Activated CD8-positive, alpha-beta memory T cell treated with anti-CD3 and anti-CD28 coated beads for 4 hours (primary cell): ENCODE measurements around the gene CHD9NB.
"Not testable (repeated sequence)": the region's sequence is repeated elsewhere in the genome, so short reads cannot be mapped to it uniquely, and the experiment has no call there.

Experiments
- DNase-seq, 2 donors: peaks; one replicate each; pipeline ENCODE4 v3.0.0-alpha.2; 2020; ENCODE audit warnings: low read depth in 2 of 2

CHD9NB gene

DNA sequence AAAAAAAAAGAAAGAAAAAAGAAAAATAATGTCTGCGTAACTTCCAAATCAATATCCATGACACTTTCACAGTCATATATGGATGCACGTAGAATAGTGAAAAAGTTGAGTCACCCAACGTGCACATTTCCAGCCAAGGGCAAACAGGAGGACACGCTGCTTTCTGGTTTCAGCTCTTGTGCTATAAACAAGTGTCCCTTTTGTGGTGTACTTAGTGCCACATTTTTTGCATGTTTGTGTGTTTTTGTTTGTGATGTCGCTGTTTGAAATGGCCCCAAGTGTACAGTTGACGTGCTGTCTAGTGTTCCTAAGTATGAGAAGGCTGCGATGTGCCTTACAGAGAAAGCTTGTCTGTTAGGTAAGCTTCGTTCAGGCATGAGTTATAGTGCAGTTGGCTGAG lies 5.0 kb upstream of the CHD9NB start:
- no peak for DNase-seq

DNA sequence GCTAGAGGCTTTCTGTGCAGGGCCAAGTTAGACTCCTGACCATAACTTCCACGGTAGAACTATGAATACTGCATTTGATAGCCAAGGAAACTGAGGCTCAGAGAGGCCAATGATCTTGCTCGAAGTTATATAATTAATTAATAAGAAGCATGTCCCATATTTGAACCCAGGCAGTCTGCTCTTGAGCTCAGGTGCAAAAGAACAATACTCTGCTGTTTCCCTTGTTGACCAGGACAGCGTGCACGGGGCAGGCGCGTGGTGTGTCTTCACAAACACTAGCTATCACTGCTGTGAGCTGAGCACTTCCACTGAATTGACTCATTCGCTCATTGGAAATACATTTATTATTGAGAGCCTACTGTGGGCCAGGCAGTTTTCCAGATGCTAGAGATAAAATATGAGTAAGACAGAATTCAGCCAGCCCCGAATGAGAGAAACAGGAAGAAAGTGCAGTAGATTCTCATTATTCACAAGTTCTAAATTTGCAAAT lies 3.7 kb upstream of the CHD9NB start:
- DNase-seq = no peak

DNA sequence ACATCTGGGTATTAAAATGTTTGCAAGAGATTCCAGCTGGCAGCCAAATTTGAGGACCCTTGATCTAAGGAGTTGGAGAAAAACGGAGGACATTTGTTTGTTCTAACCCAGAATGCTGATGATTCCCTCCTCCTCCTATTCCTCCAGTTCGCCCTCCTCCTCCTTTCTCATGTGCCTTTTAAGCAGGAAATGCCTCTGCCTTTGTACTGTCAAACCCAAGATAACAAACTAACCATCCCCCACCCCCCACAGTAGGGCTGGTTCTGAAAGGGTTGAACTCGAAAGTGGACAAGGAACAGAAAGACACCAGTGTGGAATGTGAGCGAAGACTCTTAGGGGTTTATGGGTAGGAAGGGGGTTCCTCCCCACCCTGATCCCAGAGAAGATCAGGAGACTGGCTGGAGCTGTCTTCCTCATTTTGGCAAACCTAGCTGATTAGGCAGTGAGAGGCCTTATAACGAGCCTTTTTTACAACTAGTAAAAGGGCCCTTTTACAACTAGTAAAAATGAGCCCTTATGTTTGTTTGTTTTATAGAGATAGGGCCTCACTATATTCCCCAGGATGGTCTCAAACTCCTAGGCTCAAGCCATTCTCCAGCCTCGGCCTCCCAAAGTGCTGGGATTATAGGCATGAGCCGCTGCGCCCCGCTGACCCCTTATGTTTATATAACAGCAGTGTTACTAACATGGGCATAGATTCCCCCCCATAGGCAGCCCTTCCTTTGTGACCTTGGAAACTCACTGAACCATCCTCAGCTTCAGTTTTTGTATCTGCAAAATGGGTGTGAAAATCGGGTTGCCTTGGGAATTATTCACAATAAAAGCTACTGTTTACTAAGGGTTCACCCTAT lies 3.1 kb upstream of the CHD9NB start:
- no peak for DNase-seq

DNA sequence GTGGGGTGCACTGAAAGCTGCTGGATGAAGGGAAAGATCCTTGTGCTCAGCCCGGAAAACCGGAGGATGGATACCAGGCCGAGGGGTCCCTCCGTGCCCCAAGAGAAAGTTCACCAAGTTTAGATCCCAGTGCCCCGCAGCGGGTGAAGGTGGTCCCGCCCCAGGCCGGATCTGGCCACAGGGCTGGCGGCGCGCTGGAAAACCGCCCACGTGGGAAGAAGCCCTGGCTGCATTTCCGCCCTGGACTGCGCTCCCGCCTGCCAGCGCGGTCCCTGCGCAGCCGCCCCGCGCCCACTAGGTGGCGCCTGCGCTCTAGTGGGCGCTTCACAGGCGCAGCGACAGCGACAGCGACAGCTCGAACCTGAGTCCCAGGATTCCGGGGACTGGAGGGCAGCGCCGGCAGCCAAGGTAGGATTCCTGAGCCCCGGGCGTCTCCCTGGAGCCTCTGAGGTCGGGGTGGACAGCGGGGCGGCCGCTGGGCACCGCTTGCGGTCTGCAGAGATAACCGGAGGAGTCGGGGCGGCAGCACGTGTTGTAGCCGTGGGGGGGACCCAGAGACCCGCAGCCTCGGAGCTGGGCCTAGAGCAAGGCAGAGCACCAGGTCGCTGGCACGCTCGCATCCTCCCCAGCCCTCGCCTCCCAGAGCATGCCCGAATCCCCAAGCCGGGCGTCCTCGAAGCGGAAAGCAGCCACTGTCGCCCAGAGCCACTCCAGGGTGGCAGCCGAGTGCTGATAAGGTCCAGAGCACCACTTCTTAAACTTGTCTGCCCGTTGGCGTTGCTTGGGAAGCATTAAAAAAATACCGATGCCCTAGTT lies 2.2 kb upstream of the CHD9NB start, which contains the start of gene CHD9:
Gene CHD9, plus strand, starts transcription at position 322 of the 816 bp plus-strand sequence. CDS start 101,099 bp downstream, outside the sequence.
- peak; percentile 34 to 41 for DNase-seq

DNA sequence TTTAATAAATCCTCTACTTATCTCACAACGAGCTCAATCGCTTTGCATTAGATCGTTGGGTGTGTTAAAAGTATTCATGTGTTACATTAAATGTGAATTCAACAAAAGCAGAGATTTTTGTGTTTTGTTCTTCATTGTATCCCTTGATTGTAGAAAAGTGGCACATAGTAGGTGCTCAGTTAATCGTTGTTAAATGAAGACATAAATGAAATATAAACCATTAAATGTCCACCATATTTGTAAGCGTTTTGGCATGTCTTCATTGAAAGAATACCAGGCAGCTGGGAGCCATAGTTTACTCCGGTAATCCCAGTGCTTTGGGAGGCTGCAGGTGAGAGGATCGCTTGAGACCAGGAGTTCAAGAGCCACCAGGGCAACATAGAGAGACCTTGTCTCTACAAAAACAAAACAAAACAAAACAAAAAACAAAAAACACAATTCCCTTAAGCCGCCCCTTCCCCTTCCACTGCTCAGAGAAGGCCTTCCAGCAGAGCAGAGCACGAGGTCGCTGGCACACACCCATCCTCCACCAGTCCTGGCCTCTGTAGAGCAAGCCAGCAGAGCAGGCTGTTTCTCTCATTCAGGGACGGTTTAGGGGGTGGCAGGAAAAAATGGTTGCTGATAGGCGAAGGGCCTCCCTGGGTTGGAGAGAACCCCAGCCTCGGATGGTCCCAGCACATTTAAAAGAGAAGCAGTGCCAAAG lies 1.4 kb upstream of the CHD9NB start:
- no peak for DNase-seq

DNA sequence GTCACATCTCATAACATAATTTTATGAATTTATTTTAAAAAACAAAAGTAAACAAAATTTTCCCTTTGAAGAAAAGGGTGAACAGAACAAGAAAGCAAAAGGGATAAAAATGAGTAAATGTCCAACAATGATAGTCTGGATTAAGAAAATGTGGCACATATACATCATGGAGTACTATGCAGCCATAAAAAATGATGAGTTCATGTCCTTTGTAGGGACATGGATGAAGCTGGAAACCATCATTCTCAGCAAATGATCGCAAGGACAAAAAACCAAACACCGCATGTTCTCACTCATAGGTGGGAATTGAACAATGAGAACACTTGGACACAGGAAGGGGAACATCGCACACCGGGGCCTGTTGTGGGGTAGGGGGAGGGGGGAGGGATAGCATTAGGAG lies 1.4 kb downstream of the CHD9NB start:
- not testable (repeated sequence) for DNase-seq

DNA sequence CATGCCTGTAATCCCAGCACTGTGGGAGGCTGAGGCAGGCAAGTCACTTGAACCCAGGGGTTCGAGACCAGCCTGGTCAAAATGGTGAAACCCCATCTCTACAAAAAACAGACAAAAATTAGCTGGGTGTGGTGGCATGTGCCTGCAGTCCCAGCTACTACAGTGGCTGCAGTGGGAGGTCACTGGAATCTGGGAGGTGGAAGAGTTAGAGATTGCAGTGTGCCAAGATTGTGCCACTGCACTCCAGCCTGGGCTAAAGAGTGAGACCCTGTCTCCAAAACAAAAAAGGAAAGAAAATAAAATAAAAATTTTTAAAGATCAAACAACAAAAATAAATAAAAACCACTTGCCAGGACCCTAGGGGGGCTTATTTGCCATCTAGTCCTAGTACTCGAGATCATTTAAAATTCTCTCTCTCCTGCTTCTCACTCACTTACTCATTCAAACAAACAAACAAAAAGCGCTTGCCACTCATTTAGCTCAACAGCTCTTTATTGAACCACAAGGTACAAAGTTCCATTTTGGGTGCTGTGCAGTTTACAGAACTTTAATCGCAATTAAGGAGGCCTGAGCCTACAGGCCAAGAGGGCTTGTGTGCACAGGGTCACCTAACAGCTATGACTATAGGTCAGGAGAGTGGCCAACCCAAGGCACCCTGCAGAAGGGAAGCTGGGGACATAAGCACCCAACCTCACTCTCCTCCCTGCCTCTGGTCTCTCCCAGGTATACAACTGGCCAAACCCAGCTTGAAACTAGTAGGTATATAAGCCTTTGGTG lies 4.4 kb downstream of the CHD9NB start:
- DNase-seq = no peak

DNA sequence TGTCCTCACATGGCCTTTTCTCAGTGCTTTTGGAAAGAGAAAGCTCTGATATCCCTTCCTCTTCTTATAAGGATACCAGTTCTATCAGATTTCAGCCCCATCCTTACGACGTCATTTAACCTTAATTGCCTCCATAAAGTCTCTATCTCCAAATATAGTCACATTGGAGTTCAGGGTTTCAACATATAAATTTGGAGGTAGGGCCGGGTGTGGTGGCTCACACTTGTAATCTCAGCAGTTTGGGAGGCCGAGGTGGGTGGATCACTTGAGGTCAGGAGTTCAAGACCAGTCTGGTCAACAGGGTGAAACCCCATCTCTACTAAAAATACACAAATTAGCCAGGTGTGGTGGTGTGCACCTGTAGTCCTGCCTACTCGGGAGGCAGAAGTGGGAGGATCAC lies 5.2 kb downstream of the CHD9NB start:
- not testable (repeated sequence) for DNase-seq

DNA sequence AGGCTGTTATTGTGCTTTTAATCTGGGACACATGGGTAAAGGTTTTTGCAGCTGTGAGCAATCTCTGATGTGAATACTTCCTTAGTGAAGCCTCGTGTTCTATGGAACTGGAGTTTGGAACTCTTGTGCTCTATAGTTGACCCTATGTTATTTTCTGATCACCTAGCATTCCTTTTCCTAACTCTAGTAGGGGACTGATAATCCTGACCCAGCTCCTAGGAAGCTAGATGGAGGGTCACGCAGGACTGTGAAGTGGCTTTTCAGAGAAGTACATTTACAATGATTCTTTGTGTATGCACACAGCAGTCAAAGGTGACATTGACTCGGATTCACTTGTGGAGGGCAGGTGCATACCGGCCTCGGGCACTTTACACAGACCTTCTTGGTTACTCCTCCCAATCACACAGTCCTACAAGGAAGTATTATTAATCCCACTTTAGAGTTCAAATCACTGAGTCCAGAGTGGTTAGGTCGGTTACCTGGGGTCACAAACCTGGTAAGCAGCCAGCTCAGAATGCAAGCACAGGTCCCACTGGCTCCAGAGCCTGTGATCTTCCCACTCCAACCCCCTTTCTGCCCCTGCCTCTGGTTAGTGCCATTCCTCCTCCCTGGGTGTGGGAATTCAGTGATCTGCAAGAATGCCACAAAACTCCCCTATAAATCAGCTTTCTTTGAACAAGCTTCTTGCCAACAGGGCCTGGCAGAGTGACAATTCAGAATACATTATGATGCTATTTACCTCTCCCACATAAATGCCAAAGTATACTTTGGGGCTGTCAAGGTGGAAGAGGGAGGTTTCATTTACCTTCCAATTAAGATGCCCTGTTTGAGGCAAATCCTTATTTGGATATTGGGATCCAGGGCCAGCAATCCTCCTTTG lies 7.1 kb downstream of the CHD9NB start:
- no peak for DNase-seq

DNA sequence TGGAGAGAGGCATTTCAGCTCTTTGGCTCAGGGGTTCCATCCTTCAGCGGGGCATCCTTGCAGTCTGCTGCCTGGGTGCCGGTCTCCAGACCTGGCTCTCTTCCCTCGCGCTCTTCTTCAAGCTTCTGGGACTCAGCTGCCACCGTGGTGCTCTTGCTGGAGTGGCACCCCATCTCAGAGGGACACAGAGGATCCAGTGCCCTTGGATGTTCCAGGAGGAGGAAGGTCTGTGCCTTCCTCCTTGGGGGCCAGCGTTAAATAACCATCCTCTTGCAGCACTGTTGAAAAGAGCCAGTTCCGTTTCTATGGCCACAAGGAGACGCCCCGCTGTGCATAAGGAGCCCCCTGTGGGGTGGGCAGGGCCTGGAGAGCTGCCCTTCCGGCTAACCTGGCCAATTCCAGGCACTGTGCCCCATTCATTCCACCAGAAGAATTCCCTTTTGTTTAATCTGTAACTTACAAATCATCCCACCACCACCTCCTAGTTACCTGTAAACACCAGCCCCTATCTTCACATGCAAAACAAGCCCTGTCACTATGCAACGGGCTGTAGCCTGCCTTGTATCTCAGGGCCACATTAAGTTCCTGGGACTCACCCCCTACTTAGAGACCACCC lies 8.6 kb downstream of the CHD9NB start:
- DNase-seq = no peak

DNA sequence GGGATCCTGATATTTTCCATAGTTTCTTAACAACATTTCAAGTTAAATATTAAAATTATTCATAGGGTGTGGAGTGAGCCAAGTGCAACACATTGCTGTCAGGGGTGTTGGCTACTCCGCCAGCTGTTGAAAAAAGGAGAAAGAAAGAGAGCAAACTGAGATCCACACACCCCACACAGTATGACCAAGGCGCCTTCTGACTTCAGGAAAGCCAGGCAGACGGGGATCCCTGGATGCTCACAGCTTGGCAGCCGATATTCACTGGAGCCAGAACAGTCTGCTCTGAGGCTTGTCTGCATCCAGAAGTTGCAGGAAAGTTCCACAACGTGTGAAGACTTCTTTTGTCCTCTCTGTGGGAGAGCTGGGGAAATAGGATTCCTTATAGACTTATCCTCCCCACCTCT lies 9.3 kb downstream of the CHD9NB start:
- DNase-seq = no peak

DNA sequence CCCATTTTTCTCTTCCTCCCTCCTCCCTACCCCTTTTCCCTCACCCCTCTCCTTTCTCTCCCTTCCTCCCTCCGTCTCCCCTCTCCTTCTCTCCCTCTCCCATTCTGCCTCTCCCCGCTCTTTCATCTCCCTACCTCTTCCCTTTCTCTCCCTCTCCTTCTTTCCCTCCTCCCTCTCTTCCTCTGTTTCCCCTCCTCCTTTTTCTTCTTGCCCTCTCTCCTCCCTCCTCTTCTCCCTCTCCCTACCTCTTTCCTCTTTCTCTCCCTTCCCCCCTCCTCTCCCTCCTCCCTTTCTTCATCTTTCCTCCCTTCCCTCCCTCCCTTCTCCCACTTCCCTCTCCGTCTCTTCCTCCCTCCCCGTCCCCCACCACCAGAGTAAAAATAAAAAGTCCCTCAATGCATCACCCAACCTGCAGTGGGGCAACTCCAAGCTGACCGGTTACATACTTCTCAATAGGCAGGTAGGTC lies 10.4 kb downstream of the CHD9NB start:
- no peak for DNase-seq

DNA sequence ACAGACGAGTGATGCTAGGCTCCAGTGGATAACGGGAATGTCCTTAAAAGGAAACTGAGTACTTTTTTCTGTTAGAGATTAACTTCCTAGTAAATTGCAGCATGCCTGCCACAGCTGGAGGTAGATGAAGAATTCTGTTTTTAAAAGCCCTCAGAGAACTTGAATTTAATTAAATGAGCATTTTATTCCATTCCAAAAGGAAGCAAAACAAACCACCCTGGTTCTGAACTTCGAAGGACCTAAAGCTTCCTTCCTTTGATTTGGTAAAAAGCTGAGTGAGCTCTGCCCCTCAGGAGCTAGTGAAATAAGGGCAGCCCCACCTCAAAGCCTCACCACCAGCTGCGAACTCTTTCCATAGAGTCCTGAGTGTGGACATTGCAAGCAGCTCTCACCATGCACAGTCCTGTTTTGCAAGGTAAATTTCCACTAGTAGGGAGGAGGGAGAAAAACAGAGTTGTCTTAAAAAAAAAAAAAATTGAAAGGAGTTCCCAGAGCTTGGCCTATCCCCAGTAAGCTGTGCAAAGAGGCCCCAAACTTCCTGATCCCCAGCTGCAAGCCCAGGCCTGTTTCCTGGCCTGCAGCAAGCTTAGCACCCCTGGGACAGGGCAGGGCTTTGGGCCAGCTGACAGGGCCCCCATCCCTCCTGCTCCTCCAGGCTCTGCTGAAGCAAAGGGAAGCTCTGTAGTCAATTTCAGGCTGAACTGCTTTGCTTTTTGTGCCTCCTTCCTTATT lies 11.2 kb downstream of the CHD9NB start:
- DNase-seq = no peak

DNA sequence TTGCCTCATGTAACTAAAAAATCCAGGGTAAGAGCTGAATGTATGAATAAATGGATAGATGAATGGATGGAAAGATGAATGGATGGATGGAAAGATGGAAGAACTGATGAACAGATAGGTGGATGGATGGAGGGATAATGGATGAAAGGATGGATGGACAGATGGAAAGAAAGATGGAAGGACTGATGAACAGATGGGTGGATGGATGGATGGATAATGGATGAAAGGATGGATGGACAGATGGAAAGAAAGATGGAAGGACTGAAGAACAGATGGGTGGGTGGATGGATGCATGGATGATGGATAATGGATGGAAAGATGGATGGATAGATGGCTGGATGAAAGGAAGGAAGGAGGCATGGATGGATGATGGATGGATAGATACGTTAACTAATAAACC lies 11.9 kb downstream of the CHD9NB start:
- DNase-seq = no peak

DNA sequence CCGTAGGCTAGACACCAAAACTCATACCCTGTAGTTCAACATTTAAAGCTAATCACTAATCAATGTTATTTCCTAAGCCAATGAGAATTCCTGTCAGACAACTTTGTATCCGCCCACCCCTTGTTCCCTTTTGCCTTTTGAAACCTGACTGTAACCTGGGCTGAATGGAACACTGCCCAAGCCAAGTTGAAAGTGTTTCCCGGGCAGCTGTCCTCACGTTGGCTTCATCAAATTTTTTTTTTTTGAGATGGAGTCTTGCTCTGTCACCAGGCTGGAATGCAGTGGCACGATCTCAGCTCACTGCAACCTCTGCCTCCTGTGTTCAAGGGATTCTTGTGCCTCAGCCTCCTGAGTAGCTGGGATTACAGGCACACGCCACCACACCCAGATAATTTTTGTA lies 16.0 kb downstream of the CHD9NB start:
- not testable (repeated sequence) for DNase-seq

DNA sequence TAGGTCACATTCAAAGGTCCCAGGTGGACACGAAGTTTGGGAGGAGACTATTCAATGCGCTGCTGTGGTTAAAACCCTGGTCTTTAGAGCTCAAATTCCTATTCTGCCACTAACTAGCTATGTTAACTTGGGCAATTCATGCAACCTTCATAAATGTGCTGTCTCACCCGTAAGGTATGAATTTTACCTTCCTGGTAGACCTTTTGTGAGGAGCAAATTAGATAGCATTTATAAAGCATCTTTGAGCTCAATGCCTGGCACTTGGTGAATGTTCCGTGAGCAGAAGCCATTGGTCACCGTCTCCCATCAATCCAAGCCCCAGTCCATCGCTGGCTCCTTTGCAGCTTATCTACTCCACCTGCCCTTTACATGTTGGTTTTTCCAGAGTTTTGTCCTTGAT lies 16.6 kb downstream of the CHD9NB start:
- DNase-seq = no peak

DNA sequence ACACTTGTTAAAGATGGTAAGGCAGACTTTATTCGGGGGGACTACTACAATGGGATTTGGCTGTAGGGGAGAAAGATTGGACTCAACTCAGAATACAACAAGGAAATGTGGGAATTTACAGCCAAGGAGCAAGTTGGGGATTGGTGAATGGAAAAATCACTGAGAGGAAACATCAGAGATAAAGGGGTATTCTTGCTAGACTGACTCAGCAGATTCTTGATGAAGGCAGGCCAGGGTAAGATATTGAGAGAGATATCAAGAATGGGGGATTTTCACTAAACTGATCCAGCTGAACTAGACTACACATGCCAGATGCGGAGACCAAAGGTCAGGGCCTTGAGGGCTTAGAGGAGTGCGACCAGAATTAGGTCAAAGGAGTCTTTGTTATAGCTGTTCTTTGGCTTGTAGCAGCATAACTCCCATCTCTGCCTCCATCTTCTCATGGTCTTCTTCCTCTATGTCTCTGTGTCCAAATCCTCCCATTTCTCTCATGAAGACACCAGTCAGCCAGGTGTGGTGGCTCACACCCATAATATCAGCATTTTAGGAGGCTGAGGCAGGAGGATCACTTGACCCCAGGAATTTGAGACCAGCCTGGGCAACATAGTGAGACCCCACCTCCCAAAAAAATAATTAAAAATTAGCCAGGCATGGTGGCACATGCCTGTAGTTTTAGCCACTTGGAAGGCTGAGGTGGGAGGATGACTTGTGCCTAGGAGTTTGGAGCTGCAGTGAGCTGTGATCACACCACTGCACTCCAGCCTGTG lies 17.3 kb downstream of the CHD9NB start:
- no peak for DNase-seq

DNA sequence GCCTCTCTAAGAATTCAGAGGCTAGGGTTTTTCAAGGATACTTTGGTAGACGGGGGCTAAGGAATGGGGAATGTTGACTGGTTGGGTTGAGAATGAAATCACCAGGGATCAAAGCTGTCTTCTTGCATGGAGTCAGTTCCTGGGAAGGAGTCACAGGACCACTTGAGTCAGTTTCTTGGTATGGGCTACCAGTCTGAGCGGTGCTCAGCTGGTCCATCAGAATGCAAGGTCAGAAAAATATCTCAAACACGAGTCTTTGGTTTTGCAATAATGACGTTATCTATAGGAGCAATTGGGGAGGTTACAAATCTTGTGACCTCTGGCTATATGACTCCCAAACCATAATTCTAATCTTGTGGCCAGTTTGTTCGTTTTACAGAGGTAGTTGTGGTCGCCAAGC lies 18.4 kb downstream of the CHD9NB start:
- DNase-seq = no peak
